Activated CD4-positive, alpha-beta T cell treated with anti-CD3 and anti-CD28 coated beads, Interleukin-2, Interleukin-4, amounts not matched to agents 100 ng/mL and 50 ng/mL, durations not matched to agents 16 hours and 8 hours (primary cell): ENCODE results near the gene PNMA6E.

Experiments used
- DNase-seq: peaks from one replicate; pipeline ENCODE4 v3.0.0-alpha.2; 2020; ENCODE audit warnings: low spot score

The PNMA6E gene

DNA sequence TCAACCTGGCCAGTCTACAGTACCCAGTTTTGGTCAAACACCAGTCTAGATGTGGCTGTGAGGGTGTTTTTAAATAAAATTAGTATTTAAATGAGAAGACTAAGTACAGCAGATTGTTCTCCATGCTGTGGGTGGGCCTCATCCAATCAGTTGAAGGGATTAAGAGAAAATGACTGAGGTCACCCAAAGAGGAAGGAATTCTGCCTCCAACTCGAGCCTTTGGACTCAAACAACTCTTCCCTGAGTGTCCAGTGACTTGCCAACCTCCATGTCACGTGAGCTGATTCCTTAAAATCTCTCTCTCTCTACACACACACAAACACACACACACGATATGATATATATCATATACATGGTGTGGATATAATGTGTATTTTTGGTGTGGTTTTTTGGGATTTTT is 34.7 kb upstream of the PNMA6E start:
- DNase-seq, result no peak

DNA sequence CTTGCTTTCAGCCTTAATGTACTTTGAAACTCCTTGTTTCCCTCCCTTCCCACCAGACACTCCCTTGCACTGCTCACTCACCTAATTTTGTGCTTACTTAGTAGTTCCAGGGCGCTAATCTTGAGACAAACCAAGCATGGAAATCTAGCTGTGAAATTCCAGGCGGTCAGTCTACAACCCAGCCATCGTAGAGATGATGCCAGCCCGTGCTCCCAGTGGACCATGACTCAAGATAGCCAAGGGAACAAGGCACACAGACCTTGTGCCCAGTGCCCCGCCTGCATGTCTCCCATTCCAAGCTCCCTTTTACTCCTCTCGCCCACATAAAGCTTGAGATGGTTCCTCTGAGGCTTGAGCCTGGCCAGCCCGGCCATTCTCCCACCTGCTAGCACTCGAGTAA is 33.7 kb upstream of the PNMA6E start:
- DNase-seq, result no peak

DNA sequence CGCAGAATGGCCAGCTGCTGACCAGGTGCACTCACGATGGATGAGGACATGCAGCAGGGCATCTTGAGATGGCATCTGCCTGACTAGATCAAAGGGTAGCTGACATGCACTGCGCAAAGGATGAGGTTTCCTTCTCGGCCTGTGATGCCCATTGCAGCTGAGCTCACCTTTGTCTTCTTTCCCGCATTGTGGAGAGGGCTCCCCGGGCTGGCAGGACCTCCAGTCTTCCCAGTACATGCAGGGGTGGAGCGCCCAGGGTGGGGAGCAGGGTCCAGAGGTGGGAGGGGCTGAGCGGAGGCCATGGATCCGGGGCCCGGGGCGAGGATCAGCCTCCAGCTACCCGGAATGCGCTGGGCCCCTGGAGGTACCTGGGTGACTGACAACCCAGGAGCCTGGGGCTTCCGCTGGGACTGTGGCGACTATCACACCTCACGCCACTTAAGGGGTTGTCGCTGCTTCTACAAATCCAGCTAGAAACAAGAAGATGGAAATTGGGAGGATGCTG is 32.7 kb upstream of the PNMA6E start:
- no peak for DNase-seq

DNA sequence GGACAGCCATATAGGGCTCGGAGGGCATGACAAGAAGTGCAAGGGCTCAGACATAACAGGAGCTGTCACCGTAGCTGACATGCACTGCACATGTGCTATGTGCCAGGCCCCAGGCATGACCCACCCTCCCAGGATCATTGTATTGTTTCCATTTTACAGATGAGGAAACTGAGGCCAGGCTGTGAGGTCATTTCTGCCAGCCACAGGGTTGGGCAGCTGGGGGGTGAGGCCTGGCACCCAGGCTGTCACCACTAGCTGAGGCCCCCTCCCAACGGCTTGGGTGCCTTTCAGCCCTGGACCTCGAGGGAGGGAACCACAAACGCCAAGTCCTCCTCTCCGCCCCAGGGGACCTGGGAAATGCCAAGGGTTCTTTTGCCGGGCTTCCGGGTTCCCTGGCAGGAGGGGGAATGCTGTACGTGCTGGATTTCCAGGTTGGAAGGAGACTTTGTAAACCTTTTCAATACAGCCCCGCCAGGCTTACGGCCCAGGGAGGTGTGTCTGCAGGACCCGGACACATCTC is 32.1 kb upstream of the PNMA6E start:
- DNase-seq, result no peak

DNA sequence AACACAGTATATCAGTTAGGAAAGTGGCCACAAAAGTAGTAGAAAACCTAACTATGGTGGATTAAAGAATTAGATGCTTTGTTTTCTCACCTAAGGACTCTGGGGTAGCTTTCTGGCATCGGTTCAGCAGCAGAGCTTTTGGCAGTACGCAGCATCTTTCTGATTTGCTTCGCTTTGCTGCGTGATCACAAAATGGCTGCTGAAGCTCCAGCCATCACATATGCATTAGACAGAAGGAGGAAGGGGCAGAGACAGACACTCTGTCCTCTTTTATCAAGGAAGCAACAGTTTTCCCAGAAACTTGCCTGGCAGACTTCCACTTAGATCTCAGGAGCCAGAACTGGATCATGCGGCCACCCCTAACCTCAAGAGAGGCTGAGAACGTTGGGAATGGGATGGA is 29.6 kb upstream of the PNMA6E start:
- DNase-seq, result no peak

DNA sequence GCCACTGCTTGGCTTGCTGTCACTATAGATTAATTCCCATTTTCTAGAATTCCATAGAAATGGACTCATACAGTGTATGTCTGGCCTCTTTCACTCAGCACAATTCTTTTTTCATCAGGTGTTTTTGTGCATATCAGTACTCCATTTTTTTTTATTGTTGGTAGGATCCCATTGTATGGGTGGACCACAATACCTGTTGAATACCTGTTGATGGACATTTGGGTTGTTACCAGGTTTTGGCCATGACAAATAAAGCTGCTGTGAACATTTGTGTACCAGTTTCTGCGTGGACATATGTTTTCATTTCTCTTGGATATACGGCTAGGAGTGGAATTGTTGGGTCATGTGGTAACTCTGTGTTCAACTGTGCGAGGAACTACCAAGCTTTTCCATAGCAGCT is 25.1 kb upstream of the PNMA6E start:
- no peak for DNase-seq

DNA sequence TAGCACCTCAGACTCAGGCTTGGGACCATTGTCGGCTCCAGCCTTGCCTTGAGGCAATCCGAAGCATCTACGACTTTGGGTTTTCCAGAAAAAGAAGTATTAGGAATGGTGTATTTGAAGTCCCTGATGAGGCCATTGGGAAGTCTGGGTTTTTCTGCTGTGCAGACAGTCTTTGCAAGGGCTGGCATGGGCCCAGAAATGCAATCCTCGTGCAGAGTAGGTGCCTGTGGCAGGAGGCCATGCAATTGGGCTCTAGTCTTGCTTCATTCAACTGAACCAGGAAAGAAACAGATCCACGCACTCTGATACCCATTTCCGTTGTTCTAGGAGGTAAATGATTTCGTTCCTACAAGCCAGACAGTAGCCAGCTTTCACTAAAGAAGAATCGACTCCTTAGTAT is 22.5 kb upstream of the PNMA6E start:
- DNase-seq, result no peak

DNA sequence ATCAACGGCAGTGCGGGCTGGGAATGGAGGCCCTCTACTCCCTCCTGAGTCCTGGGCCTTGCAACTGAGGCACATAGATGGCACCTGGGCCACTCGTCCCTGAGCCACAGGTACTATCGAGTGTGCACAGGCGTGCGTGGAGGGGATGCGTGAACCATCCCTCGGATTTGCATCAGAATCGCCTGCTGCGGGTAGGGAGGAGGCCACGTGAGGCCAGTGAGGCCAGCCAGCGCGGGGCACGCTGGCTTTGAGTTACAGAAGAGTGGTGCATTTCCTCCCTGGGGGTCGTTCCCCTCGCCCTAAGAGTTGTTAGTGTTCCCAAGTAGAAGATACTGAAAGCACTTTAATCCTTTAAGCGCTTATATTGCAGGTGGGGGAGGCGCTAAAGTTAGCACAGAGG is 20.7 kb upstream of the PNMA6E start:
- DNase-seq, result no peak

DNA sequence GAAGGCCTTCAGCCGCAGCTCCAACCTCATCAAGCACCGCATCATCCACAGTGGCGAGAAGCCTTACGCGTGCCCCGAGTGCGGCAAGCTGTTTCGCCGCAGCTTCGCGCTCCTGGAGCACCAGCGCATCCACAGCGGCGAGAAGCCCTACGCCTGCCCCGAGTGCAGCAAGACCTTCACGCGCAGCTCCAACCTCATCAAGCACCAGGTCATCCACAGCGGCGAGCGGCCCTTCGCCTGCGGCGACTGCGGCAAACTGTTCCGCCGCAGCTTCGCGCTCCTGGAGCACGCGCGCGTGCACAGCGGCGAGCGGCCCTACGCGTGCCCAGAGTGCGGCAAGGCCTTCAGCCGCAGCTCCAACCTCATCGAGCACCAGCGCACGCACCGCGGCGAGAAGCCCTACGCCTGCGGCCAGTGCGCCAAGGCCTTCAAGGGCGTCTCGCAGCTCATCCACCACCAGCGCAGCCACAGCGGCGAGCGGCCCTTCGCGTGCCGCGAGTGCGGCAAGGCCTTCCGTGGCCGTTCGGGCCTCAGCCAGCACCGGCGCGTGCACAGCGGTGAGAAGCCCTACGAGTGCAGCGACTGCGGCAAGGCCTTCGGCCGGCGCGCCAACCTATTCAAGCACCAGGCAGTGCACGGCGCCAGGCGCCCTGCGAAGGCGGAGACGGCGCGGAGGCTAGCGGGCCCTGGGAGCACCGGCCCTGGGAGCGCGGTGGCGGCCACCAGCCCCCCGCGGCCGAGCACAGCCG is 19.9 kb upstream of the PNMA6E start:
- no peak for DNase-seq

DNA sequence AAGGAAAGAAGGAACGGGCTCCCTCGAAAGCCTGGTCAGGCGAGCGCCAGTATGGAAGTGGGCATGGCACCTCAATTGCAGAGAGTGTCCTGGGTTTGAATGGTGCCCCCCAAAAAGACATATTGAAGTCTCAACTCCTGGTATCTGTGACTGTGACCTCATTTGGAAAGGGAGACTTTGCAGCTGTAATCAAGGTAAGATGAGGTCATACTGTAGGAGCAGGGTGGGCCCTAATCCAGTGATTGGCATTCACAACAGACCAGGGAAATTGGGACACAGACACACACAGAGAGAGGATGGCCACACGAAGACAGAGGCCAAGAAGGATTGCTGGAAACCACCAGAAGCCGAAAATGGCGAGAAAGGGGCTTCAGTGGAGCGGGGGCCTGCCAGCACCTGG is 16.5 kb upstream of the PNMA6E start:
- no peak for DNase-seq

DNA sequence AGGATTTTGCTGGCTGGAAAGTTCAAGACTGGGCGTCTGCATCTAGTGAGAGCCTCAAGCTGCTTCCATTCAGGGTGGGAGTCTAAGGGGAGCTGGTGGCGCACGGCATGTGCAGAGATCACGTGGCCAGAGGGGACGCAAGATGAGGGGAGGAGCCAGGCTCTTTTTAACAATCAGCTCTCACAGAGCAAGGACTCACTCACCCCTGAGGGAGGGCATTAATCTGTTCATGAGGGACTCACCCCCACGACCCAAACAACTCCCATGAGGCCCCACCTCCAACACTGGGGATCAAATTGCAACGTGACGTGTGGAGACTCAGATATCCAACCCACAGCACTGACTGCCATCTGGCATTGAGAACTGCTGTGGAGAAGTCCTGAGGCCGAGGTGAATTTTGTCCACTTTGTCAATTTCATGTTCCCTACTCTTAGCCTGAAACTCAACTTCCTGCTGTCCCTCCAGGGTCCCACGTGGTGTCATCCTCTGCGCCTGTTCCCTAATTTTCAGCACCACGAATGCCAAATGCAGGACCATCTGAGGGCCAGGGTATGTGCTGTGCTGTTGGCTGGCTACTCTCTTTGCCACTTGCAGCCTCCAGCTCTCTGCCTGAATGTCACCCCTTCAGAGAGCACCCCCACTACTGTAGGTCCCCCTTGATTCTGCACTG is 15.8 kb upstream of the PNMA6E start:
- DNase-seq, result no peak

DNA sequence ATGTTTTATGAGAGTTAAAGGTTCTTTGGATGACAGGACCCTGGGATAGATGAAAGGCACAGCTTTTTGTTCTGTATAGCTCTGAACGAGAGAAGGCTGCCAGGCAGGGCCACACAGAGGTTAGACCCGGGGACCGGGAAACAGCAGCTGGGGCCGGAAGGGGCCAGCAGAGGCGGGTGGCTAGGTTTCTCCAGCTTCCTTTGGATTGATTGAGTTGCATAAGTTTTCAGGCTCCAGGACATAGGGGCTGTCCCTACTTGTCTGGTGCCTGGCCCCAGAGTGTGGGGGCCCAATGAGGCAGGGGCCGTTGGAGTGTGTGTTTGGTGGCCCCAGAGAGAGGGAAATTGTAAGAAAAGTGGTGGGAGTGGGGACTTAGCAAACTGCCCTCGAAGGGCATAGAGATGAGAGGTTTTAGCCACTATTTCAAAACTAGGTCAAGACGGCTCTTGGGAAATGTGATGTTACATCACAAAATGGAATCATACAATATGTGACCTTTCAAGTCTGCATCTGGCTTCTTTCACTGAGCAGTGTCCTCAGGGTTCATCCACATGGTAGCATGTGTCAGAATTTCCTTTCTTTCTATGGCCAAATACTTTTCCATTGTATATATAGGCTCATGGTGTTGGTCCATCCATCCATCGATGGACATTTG is 13.8 kb upstream of the PNMA6E start:
- no peak for DNase-seq

DNA sequence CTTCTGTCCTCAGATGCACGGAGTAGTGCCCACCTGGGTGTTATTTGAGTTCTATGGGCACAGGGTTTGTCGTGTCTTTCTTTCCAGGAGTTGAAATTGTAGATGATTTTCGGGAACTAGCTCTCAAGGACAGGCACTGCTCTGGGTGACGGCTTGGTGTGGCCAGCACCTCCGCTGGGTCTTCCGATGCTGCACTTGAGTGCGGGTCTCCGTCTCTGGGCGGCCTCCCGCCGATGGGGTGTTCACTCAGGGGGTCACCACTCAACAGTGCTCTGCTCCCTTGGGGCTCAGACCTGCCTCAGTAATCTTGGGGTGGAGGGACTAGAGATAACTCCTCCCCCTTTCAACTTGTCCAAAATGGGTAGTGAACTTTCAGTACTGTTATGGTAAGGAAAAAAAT is 12.6 kb upstream of the PNMA6E start:
- no peak for DNase-seq

DNA sequence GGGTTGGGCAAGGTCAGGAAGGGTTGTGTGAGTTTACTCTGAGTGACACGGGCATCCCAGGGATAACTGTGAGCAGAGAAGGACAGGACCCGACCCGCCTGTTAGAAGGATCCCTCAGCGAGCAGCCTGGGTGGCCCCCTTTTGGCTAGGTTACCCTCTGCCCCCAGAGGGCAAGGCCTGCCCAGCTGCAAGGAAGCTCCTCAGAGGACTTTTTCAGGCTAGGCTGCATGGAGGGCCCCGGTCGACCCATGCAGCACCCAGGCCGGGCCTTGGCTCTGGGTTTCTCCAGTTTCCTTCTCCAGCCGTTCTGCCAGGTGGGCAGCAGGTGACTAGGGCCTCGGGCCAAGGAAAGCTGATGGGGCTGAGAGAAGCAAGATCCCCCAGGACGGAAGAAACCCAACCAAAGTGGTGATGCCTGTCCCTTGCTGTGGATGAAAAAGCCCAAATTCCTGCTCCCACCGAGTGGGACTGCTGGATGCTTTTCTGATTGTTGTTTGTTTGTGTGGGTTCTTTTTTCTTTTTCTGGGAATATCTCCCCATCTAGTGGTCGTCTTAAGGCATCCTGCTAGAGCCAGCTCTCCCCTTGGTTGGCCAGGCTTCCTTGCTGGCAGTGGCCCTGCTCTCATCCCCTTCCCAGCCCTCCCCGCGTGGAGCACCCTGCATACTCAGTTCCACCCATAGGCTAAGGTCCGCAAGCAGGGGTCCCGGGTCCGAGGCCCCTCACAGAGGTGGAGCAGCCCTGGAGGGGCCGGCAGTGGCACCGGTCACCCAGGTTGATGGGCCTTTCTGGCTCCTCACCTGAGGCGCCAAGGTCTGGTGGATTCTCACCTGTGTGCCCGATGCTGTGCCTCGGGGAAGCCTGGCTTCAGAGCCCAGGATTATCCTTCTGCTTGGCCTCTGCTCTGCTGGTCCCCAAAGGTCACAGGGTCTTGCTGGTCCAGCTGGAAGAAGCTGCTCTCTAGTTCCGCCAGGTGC is 11.9 kb upstream of the PNMA6E start:
- DNase-seq, result no peak

DNA sequence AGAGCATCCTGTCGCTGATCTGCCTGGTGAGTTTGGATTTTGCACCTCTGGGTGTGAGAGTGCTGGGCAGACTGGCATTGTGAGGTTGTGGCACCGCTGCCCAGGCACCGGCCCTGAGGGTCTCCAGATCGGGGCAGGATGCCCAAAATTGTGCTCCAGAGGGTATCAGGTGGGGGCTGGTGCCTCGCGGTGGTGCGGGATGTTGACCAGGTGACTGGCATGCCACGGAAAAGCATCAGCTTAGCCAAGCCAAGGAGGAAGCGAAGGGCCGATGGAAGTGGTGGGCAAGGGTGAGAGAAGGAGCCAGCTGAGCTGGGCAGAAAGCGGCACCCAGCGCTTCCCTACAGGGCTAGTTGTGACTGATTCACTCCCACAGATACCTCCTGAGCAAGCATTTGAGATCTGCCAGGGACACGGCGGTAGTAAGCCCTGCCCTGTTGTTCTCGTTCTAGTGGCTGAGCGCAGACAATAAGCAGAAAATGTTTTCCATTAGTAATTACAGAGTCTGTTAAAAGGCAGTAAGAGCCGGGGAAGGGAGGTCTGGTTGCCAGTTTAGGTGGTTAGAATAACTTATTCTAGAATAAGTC is 10.9 kb upstream of the PNMA6E start:
- no peak for DNase-seq

DNA sequence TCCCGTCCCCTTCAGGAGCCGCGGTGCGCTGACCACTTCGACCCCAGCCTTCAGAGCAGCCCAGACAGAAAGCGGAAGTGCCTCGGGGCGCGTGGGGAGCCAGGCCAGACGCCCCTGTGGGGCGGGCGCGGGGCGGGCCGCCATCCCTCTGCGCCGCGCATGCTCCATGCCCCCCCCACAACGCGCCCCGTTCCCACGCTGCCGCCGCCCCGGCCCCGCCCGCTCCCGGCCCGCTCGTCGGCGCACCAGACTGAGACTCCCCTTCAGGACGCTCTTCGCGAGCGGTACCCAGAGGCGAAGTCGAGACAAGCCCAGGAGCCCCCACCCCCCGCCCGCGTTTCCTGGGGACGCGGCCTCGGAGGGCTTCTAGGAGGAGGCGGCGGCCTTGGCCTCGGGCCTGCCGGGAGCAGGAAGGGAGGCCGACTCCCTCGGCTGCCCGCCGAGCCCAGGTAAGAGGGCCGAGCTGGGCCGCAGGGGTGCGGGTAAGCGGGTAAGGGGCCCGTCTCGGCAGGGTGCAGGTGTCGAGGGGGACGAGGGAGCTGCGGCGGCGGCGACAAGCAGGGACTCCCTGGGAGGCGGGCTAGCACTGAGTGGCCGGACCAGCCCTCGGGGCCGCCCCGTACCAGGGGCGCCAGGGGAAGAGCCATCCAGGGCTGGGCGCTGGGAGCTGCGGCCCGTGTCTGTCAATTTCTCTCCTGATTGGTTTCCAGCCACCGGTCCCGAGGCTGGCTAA is 10.3 kb upstream of the PNMA6E start, which contains the start of gene ZFP92:
Gene ZFP92, plus strand, starts transcription at position 218 of the 733 bp plus-strand sequence. CDS start 6,851 bp downstream, outside the sequence.
- no peak for DNase-seq

DNA sequence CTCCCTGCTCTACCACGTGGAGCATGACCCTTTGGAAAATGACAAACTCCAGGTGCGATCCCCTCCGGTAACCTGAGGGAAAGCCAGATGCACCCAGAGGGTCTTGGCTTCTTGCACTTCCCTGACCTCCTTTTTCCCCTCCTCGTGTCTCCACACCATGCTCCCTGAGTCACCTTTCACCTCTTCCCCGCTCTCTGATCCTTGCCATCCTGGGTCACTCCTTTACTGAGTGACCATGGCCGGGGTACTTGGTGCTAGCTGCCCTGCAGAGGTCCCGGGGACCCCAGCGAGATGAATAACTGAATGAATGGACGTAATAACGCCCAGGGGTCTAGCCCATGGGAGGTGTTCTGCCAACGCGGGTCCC is 9.7 kb upstream of the PNMA6E start:
- no peak for DNase-seq

DNA sequence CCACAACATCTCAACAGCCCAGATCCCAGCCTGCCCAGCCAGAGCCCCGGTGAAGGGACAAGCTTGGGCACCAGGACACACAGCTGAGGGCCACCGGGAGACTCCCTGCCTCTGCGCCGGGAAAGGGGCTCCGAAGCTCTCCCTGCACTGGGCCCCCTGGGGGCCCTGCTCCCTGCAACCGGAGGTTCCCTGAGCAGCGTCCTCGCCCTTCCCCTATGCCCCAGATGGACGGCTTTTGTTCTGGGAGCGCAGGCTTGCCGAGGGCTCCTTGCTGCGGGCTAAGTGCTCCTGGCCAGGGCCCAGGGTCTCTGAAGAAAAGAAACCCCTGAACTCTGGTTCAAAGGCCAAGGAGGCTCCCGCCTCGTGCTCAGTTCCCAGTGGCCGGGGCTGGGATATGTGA is 9.2 kb upstream of the PNMA6E start:
- DNase-seq, result no peak

DNA sequence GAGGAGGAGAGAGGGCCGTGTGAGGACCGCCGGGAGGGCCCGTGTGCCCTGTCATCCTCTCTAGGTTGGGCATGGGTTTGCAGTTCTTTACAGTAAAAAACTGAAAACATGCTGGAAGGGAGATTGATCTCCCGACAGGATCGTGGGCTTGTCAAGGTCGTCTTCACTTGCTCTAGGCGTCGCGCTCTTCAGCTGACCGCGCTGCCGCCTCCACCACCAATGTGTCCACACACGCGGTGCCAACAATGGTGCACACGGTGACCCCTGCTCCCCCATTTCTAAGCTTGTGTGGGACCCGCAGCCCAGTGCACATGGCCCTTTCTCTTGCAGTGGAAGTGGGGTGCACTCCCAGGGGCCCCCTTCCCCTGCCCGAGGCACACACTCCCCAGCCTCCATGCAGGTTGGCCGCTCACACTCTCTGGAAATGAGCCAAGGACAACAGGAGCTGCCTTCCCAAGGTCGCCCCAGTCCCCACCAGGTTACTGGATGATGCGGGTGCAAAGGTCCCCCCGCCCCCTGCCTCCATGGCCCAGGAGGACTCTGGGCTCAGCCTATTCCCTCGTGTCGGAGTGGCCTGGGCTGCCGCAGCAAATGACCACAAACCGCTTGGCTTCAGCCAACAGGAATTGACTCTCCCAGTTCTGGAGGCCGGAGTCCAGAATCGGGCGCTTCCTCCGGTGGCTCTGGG is 8.4 kb upstream of the PNMA6E start:
- no peak for DNase-seq

DNA sequence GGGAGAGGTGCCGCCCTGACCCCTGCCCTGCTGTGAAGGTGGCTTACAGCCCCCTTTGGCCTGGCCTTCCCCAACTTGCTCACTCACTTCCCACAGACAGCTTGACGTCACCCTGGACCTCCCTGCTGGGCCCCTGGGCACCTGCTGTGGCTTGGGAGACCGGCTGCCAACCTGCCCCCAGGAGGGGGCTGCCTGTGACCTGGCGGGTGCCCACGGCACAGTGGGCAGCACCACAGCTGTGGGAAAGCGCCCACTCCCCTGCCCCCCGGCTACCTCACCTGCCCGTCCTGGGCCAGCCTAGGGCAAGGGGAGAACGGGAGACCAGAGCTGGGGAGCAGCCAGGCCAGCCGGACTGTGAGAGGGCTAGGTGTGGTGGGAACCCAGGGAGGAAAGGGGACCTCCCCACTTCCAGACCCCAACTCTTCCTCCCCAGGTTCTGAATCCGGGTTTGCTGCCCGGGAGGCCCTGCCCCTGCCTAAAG is 7.8 kb upstream of the PNMA6E start:
- no peak for DNase-seq
